IMR-90 (cell line): ENCODE data around the gene UPK2. TPM values are rescaled to one million over a fixed set of nuclear protein-coding genes. Genes with fewer than 3 reads are reported as not detected.
A peak's percentile ranks its signal among the peaks of the same experiment; 100 is the strongest.

Experiments
- ATAC-seq: fragments of 200-7000 bp; cut with Tn5 transposase; 2 replicates; pipeline ENCODE4 v1.9.1; 2020; ENCODE audit warnings: low read depth, mild to moderate bottlenecking, moderate library complexity
- BruUV-seq: library from RNA; stranded (reverse); fragments of 400-500 nt; replicated peaks from 2 replicates; lab custom pipeline; 2021; lab: Mats Ljungman, UMichigan
- CTCF ChIA-PET: fragments of 300-600 bp; formaldehyde crosslinking; extraction: SDS; loops from one replicate; lab custom pipeline; 2021; ENCODE audit warnings: antibody characterized with exemption; lab: Yijun Ruan, JAX
- POLR2A ChIA-PET: fragments of 300-600 bp; sonication (Branson Sonifier 250); formaldehyde crosslinking; loops from one replicate; lab custom pipeline; 2022; ENCODE audit warnings: antibody characterized with exemption; ENCODE audit not compliant: unreplicated experiment; lab: Charles Lee
- DNase-seq: peaks from one replicate; pipeline ENCODE4 v3.0.0; 2013
- H2AFZ ChIP-seq: replicated peaks from 2 replicates; pipeline ENCODE3; 2013; ENCODE audit warnings: low read length, mild to moderate bottlenecking; ENCODE audit not compliant: poor library complexity
- H2AK5ac ChIP-seq: 2 replicates; pipeline ENCODE4 v1.6.1; 2013; ENCODE audit warnings: low read depth, low read length, inconsistent platforms
- H2AK9ac ChIP-seq: replicated peaks from 2 replicates; pipeline ENCODE3; 2013; ENCODE audit warnings: mild to moderate bottlenecking, low read depth, low read length, moderate library complexity; ENCODE audit not compliant: poor library complexity
- H2BK120ac ChIP-seq: 2 replicates; pipeline ENCODE4 v1.6.1; 2013; ENCODE audit warnings: low read depth, low read length, inconsistent platforms
- H2BK15ac ChIP-seq: 3 replicates; pipeline ENCODE4 v1.6.1; 2013; ENCODE audit warnings: low read depth, low read length, inconsistent platforms
- H2BK20ac ChIP-seq: 2 replicates; pipeline ENCODE4 v1.6.1; 2013; ENCODE audit warnings: low read depth, mild to moderate bottlenecking, inconsistent platforms, low read length, moderate library complexity
- H2BK5ac ChIP-seq: 2 replicates; pipeline ENCODE4 v1.6.1; 2013; ENCODE audit warnings: mild to moderate bottlenecking, low read depth, low read length, inconsistent platforms; ENCODE audit not compliant: poor library complexity, severe bottlenecking
- H3K14ac ChIP-seq: replicated peaks from 2 replicates; pipeline ENCODE4 v1.6.1; 2013; ENCODE audit warnings: low read depth, low read length, inconsistent platforms
- H3K18ac ChIP-seq: 2 replicates; pipeline ENCODE4 v1.6.1; 2013; ENCODE audit warnings: low read depth, low read length, control low read depth
- H3K23ac ChIP-seq: 2 replicates; pipeline ENCODE4 v1.6.1; 2013; ENCODE audit warnings: low read depth, low read length, inconsistent platforms
- H3K27ac ChIP-seq: 2 replicates; pipeline ENCODE4 v1.5.1; 2013; ENCODE audit warnings: mild to moderate bottlenecking, control low read depth, low read length; ENCODE audit not compliant: insufficient read depth
- H3K27me3 ChIP-seq: 2 replicates; pipeline ENCODE4 v1.6.1; 2013; ENCODE audit warnings: low read length; ENCODE audit not compliant: control insufficient read depth, insufficient read depth
- H3K36me3 ChIP-seq: 2 replicates; pipeline ENCODE4 v1.6.1; 2013; ENCODE audit warnings: low read length, mixed read lengths; ENCODE audit not compliant: control insufficient read depth, insufficient read depth
- H3K4ac ChIP-seq: 2 replicates; pipeline ENCODE4 v1.6.1; 2013; ENCODE audit warnings: low read depth, low read length, inconsistent platforms
- H3K4me1 ChIP-seq: 2 replicates; pipeline ENCODE4 v1.6.1; 2013; ENCODE audit warnings: low read length, mixed read lengths; ENCODE audit not compliant: control insufficient read depth, insufficient read depth
- H3K4me2 ChIP-seq: 2 replicates; pipeline ENCODE4 v1.6.1; 2013; ENCODE audit warnings: low read depth, mild to moderate bottlenecking, control low read depth, low read length, moderate library complexity
- H3K4me3 ChIP-seq: 2 replicates; pipeline ENCODE4 v1.5.1; 2013; ENCODE audit warnings: low read depth, mild to moderate bottlenecking, control low read depth, low read length, moderate library complexity; ENCODE audit not compliant: insufficient read depth
- H3K56ac ChIP-seq: 2 replicates; pipeline ENCODE4 v1.6.1; 2013; ENCODE audit warnings: low read length, inconsistent platforms; ENCODE audit not compliant: insufficient read depth; ENCODE audit errors: extremely low read depth
- H3K79me1 ChIP-seq, 2 experiments: 2 replicates each; pipeline ENCODE4 v1.6.1; 2013; ENCODE audit warnings: low read length in 2 of 2, inconsistent platforms in 1 of 2, low read depth in 1 of 2
- H3K9ac ChIP-seq: 2 replicates; pipeline ENCODE4 v1.6.1; 2013; ENCODE audit warnings: low read depth, low read length, control low read depth
- H3K9me1 ChIP-seq: 2 replicates; pipeline ENCODE4 v1.6.1; 2013; ENCODE audit warnings: low read length, inconsistent platforms; ENCODE audit not compliant: insufficient read depth
- H3K9me3 ChIP-seq: 2 replicates; pipeline ENCODE4 v1.6.1; 2013; ENCODE audit warnings: low read length; ENCODE audit not compliant: control insufficient read depth, insufficient read depth
- H4K20me1 ChIP-seq: 2 replicates; pipeline ENCODE4 v1.6.1; 2013; ENCODE audit warnings: low read length, inconsistent platforms; ENCODE audit not compliant: insufficient read depth
- H4K5ac ChIP-seq: 2 replicates; pipeline ENCODE4 v1.6.1; 2013; ENCODE audit warnings: mild to moderate bottlenecking, low read depth, low read length, control low read depth
- H4K8ac ChIP-seq, 2 experiments: 2 replicates each; pipeline ENCODE4 v1.6.1; 2013; ENCODE audit warnings: low read depth in 2 of 2, low read length in 2 of 2, control low read depth in 1 of 2, inconsistent platforms in 1 of 2
- H4K91ac ChIP-seq: 2 replicates; pipeline ENCODE4 v1.6.1; 2013; ENCODE audit warnings: low read depth, low read length, inconsistent platforms; ENCODE audit not compliant: insufficient read depth
- CEBPB ChIP-seq: IDR thresholded peaks from 2 replicates; pipeline ENCODE4 v1.6.1; 2012; ENCODE audit warnings: low read depth, low read length, improper control_type of control experiment
- CHD1 ChIP-seq: IDR thresholded peaks from 2 replicates; pipeline ENCODE4 v1.6.1; 2012; ENCODE audit warnings: low read depth, low read length, improper control_type of control experiment
- MAFK ChIP-seq: IDR thresholded peaks from 2 replicates; pipeline ENCODE4 v1.6.1; 2012; ENCODE audit warnings: low read depth, low read length, improper control_type of control experiment
- RFX5 ChIP-seq: IDR thresholded peaks from 2 replicates; pipeline ENCODE4 v1.8.0; 2012; ENCODE audit warnings: low read depth, mild to moderate bottlenecking, low read length, moderate library complexity
- SMC3 ChIP-seq: fragments of 150-350 bp; IDR thresholded peaks from 2 replicates; pipeline ENCODE4 v1.6.1; 2016; ENCODE audit warnings: low read depth, mild to moderate bottlenecking, antibody characterized with exemption, low read length, moderate library complexity
- WGBS, 2 experiments: methylation state at CpG; one replicate each; pipeline versions ENCODE4 v1.1.5 to v1.1.7; 2013; ENCODE audit warnings: missing lambda C conversion rate in 2 of 2; ENCODE audit not compliant: insufficient read length in 1 of 2; ENCODE audit errors: extremely low coverage in 2 of 2; 5-methylcytosine and 5-hydroxymethylcytosine counted together
- dilution Hi-C: fragments of 300-500 bp; cut with HindIII; formaldehyde crosslinking; loops from one replicate; pipeline ENCODE4 v1.14.3; 2018; ENCODE audit warnings: low sequenced_read_pairs; ENCODE audit not compliant: unreplicated experiment
- in situ Hi-C: fragments of 300-500 bp; cut with MboI; formaldehyde crosslinking; loops from 3 replicates; pipeline ENCODE4 v1.14.3; 2019; ENCODE audit warnings: low sequenced_read_pairs, inconsistent platforms, mixed read lengths
- intact Hi-C: fragments of 100-400 bp; cut with micrococcal nuclease; formaldehyde crosslinking; loops from 2 replicates; pipeline ENCODE4 v1.10.0; 2022
- polyA plus RNA-seq, 3 experiments: library from polyadenylated mRNA; depleted of rRNA; stranded (reverse); fragments of >200 nt; gene quantifications; 2 replicates each; pipeline ENCODE4 v1.2.3, GENCODE V29; 2012; ENCODE audit warnings: low replicate concordance in 1 of 3
- total RNA-seq: library from RNA; depleted of rRNA; stranded (reverse); fragments of >200 nt; gene quantifications from 2 replicates; pipeline ENCODE4 v1.2.3, GENCODE V29; 2012

UPK2 gene
- total and polyA plus RNA-seq, 2 of the 4 experiments (the other 2 are of a cell fraction): 0.26 TPM; not detected in 1

DNA sequence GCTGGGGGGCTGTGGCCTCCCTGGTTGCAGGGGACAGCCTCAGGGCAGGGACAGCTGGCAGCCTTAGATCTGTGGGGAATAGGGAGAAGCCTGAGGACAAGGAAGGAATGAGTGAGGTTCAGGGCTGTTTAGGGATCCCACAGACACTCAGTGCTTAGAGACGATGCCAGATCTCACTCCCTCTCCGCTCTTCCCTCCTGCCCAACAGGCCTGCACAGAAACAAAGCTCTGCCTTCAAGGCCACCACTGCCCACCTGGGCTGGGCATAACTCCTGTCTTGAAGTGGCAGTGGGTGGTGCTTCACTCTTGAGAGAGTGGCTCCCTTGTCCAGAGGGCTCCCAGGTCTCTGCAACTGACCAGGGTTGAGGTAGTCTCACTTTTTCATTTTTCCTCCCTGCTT lies 28.7 kb downstream of the UPK2 start:
- Histone ChIP-seq H2BK20ac (no peak overlapping the region), H3K27me3 (peaks cover 11% of the 10 kb centered on the region; the same call in 1 of the 2 replicates), H3K4me2 (no peak overlapping the region), H4K20me1 (no peaks in the 10 kb centered on the region), H3K4ac (no peak overlapping the region), H2AFZ (peak overlapping the region; percentile 63), H2BK15ac (no peak overlapping the region), H2AK9ac (no peak overlapping the region), H3K18ac (no peak overlapping the region), H3K36me3 (no peaks in the 10 kb centered on the region), H4K8ac (no peak overlapping the region), H3K79me1 (no peaks in the 10 kb centered on the region), H3K14ac (no peak overlapping the region), H3K56ac (no peak overlapping the region), H3K4me3 (no peak overlapping the region), H3K9me1 (no peaks in the 10 kb centered on the region; the same call in 1 of the 2 replicates), H2BK120ac (no peak overlapping the region), H2BK5ac (no peak overlapping the region), H3K9ac (no peak overlapping the region), H4K5ac (no peak overlapping the region), H4K91ac (no peak overlapping the region), H3K9me3 (no peaks in the 10 kb centered on the region), H3K4me1 (no peaks in the 10 kb centered on the region), H3K27ac (no peak overlapping the region), H3K23ac (no peak overlapping the region), H2AK5ac (no peak overlapping the region)
- no CpG with 5 or more reads among the region's 2 CpGs for WGBS, 2 experiments
- dilution Hi-C loops (no loop called here), intact Hi-C loops (no loop called here), in situ Hi-C loops (no loop called here)
- ATAC-seq (no peak), DNase-seq (no peak)
- no TSS peak for BruUV-seq
- TF ChIP-seq MAFK (no peak), CHD1 (no peak), SMC3 (no peak), CEBPB (no peak), RFX5 (no peak)
- ChIA-PET CTCF (no interaction called here), POLR2A (no interaction called here)
